Measurements from ENCODE around the gene TMEM52. TPM values are rescaled to one million over a fixed set of nuclear protein-coding genes. Genes with fewer than 3 reads are reported as not detected.
A peak's percentile ranks its signal among the peaks of the same experiment; 100 is the strongest.

TMEM52 gene
- 1.2 TPM for total RNA-seq
- long read RNA-seq, partial matches to known transcripts: 0 of 1 reads
- long read RNA-seq, other reads (novel, unspliced or antisense): 0 of 1 reads

- intact Hi-C loops (cut with DNase I): no loop called here
- DNase-seq (ENCODE audit: missing footprints) (no peak), ATAC-seq (no peak)
Observed at GRCh38 chr1:1918901-1919303, at the start of gene TMEM52. Gene TMEM52, minus strand, starts transcription at chr1:1919279. Its CDS starts 14 bp downstream, at chr1:1919265.

DNA sequence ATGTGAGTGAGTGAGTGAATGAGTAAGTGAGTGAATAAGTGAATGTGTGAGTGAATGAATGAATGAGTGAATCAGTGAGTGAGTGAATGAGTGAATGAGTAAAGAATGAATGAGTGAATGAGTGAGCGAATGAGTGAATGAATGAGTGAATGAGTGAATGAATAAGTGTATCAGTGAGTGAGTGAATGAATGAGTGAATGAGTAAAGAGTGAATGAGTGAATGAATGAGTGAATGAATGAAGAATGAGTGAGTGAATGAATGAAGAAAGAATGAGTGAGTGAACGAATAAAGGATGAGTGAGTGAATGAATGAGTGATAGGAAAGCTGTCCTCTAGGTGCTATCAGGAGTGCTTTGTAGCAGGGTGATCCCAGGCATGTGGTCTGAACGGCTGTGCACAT, 48.8 kb upstream of the TMEM52 start:
- ATAC-seq (no peak), DNase-seq (ENCODE audit: missing footprints) (no peak)
- intact Hi-C loops (cut with DNase I): no loop called here

DNA sequence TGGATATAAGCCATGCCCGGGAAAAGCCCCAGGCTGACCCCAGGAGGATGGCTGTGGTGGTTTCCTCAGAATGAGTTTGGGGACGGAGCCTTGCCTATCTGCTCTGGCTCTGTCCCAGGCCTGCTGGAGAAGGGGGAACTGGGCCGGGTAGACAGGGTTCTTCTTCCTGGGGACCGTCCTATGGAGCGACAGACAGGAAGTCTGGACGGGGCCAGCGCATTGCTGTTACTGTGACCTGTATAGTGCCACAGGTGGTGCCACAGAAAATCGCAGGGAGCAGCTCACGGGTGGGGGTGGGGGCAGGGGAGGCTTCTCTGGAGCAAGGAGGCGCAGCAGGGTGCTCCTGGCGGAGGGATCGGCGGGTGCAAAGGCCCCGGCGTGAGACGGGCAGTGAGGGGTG, 48.1 kb upstream of the TMEM52 start:
- DNase-seq (ENCODE audit: missing footprints) (peak; percentile 56), ATAC-seq (no peak)
- intact Hi-C loops (cut with DNase I): no loop called here

DNA sequence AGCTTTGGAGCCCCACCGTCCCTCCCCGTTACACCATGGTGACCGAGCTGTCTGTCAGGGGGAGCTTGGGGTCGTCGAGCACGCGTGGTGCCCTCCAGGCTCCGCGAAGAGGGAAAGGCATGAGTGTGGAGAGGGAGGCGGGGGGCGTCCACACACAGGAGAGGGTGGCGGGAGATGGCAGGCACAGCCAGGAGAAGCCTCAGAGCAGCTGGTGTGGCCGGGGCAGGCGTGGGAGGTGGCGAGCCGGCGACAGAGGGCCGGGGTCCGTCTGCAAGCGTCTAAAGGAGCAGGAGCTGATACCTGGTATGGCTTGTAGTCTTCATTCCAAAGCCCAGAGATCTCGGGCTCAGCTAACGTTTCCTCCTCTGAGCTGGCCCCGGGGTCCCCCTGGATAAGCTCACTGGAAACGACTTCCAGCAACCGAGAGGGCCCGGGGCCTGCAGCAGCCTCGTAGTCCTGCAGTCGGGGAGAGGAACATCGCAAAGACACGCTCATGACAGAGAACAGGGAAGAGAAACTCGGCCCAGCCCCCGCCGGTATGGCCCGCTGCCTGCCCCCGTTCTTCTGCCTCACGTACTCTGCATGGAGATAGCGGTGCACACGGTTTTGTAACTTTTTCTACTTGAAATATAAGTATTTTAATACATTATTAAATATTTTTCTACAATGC, 47.1 kb upstream of the TMEM52 start:
- ATAC-seq (no peak), DNase-seq (ENCODE audit: missing footprints) (peak; percentile 30)
- intact Hi-C loops (cut with DNase I): no loop called here

GRCh38 chr1:1965546-1965945, 46.5 kb upstream of the TMEM52 start:
- no peak for ATAC-seq
- DNase-seq (ENCODE audit: missing footprints): peak; percentile 62
- intact Hi-C loops (cut with DNase I): no loop called here

DNA sequence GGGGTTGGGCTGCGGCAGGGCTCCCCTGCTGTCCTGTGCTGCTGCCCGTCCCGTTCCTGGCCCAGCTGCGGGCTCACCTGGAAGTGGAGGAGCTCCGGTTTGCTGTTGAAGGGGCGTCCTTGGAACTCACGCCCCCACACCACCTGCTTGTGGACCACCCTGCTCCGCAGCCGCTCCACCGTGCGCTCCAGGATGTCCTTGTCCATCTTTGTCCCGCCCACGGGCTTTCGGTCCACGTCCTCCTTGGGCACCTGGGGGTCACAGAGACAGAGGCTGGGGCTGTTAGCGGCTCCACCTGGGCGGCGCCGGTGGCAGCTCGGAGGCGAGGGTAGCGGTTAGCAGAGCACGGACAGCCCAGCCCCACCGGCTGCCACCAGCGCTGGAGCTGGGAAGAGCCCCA, 45.7 kb upstream of the TMEM52 start:
- intact Hi-C loops (cut with DNase I): no loop called here
- peak; percentile 72 for DNase-seq (ENCODE audit: missing footprints)
- no peak for ATAC-seq

GRCh38 chr1:1963570-1963969, 44.5 kb upstream of the TMEM52 start:
- DNase-seq (ENCODE audit: missing footprints) (peak; percentile 37), ATAC-seq (no peak)
- intact Hi-C loops (cut with DNase I): no loop called here

DNA sequence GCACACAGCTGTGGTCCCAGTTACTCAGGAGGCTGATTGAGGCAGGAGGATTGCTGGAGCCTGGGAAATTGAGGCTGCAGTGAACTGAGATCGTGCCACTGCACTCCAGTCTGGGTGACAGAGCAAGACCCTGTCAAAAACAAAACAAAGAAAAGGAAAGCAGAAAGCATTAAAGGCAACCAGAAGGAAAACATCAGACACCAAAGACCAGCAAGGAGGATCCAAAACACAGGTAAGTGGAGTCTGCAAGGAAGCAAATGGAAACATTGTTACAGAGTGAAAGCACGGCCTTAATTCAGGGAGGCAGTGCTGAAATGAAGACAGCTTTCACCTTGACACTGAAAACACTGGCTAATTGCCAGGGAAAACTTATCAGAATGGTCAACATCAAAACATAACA, 43.7 kb upstream of the TMEM52 start:
- DNase-seq (ENCODE audit: missing footprints) (no peak), ATAC-seq (no peak)
- intact Hi-C loops (cut with DNase I): no loop called here

DNA sequence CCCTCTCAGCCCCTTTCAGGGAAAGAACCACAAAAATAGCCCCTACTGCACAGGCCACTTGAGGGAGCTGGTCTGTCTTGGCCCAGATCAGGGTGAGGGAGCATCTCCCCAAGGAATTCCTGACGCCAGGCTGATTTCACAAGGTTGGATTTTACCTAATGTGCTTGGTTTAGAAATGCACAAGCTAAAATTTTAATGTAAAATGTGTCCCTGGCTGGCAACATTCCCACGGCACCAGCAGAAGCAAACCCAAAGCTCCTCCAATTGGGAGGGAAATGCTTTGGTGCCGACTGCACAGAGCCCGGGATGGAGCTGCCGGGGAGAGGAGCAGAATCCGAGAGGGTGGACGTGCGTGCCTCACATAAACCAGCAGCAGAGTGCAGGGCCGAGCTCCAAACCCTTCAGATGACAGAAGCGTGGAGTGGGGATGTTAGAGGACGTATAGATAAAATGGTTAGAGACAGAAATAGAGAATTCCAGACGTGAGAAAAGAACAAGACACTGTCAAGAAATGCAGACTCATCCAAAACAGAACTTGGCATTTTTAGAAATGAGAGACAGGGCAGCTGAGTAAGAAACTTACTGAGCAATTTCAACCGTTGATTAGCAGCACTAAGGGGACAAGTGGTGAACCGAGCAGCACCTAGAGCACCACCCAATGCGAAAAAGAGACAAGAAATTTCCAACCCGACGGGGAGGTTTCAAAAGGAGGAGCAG, 41.6 kb upstream of the TMEM52 start:
- intact Hi-C loops (cut with DNase I): loop anchor here (1.0 kb wide), 1 partner anchor 84 kb away; no protein-coding TSS in a partner anchor
- DNase-seq (ENCODE audit: missing footprints): peak; percentile 48
- no peak for ATAC-seq

DNA sequence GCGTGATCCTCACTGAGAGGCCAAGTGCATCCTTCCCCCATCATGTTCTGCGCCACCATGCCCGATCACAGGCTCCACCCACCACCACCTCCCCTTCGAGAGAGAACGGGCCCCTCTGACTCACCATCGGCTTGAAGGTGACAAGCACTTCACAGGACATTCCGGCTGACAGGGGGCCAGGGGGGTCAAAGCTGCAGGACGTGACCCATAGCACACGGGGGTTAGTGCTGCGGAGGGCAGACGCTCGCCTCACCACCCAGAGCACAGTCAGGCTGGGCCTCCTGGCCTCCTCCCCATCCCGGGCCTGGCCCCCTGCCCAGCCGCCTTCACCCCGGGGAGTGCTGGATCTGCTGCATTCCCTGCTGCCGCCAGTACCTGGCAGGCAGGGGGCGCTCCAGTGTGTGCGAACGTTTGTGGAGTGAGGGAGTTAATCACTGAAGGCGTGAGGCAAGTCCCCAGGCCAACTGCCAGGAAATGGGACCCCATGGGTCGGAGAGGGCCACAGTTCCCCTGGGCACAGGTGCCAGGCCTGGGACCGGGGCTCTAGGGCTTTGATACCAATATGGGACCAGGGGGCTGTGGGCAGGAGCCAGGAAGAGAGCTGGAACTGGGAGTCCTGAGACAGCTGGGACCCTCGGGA, 40.9 kb upstream of the TMEM52 start:
- ATAC-seq: peak; percentile 94
- intact Hi-C loops (cut with DNase I): loop anchor here (1.0 to 10.0 kb wide), 2 partner anchors 84 to 215 kb away; no protein-coding TSS in a partner anchor
- peak; percentile 90 for DNase-seq (ENCODE audit: missing footprints)

DNA sequence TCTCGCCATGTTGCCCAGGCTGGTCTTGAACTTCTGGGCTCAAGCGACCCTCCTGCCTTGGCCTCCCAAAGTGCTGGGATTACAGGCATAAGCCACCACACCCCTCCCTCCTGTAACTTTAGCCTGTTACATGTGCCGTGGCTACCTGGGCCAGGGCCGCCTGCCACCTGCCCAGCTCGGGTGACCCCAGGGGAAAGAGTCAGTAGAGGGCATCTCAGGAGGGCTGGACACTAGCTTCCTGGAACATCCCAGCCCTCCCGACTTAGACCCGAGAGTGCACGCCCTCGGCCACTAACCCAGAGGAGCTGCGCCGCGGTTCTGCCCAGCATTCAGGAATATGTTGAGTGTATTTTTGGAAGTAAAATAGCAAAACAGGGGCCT, 40.4 kb upstream of the TMEM52 start:
- no peak for ATAC-seq
- intact Hi-C loops (cut with DNase I): loop anchor here (10.0 kb wide), 1 partner anchor 215 kb away; no protein-coding TSS in a partner anchor

GRCh38 chr1:1958071-1958541, 39.0 kb upstream of the TMEM52 start:
- DNase-seq (ENCODE audit: missing footprints) (peak; percentile 53), ATAC-seq (no peak)
- intact Hi-C loops (cut with DNase I): loop anchor here (10.0 kb wide), 1 partner anchor 217 kb away; no protein-coding TSS in a partner anchor

More for the DNA sequence above, 40.4 kb upstream of the TMEM52 start:
- no peak for DNase-seq (ENCODE audit: missing footprints)

DNA sequence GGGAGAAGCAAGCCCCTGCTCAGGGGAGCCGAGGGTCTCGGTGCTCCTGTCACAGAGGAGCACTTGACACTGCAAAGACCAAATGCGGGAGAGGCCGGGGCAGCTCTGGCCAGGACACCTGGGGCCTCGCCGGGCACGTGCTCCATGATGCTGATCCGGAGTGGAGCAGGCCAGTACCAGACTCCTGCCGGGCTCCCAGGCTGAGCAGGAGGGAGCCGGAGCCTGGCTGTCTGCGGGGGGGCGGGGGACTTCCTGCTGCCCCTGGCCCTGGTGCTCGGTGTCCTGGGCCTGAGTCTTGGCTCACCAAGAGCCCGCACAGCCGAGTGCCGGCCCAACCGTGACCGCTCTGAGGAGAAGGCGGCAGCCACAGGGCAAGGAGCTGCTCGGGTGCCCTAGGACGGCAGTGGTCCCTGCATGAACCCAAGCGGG, 38.5 kb upstream of the TMEM52 start:
- intact Hi-C loops (cut with DNase I): loop anchor here (10.0 kb wide), 1 partner anchor 217 kb away; no protein-coding TSS in a partner anchor
- DNase-seq (ENCODE audit: missing footprints): peak; percentile 60
- no peak for ATAC-seq

DNA sequence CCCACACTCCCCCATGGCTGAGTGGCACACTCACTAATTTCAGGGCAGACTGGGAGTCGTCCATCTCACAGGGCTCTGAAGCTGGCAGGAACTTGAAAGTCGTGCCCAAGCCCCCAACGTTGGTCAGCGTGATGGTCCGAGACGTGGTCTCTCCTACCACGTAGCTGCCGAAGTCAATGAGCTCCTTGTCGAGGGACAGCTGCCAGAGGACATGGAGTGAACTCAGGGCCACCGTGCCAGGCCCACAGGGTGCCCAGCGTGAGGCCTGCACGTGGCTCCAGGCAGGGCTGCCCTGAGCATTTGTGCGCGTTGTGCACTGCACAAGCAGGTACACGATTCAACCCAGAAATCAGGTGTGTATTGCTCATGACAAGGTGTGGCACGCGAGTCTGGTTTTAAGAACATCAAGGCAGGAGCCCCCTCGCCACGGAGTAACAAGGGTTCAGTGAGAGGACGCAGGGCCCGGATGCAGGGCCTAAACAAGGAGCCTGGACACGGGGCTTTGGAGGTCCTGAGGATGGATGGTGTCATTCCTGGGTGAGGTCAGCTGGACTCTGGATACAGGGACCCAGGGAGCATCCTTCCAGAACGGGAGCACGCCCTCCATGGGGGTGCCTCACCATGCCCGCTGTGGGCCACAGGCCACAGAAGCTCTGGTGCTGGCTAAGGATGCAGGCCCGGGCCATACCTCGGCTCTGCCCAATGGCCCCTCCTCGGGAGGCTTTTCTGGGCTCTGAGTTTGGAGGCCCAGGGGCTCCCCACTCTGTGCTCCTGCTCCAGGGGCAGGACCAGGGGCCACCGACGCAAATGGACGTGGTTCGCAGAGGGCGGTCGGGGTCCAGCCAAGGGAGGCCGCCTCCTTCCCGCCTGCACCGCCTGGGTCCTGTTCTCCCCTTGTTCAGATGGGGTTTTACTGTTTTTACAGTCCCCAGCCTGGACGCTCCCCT, 37.8 kb upstream of the TMEM52 start:
- intact Hi-C loops (cut with DNase I): loop anchor here (10.0 kb wide), 1 partner anchor 218 kb away; no protein-coding TSS in a partner anchor
- DNase-seq (ENCODE audit: missing footprints) (peak; percentile 39), ATAC-seq (no peak)

DNA sequence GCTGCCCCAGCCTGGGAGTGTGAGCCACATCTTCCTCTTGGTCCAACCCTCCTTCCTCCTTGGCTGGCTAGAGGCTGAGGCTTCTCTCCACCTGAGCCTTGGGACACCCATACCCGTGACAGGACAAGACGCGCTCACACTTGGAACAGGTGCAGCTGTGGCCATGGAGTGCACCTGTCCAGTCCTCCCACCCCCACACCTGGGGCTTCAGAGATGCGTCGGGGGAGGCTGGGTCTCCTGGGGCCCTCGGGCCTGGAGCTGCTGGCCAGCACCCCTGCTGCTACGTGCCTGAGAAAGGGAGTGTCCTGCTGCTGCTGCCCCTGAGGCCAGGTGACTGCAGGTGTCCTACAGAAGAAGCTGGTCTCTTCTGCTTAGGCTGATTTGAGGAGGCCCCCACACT, 37.0 kb upstream of the TMEM52 start:
- intact Hi-C loops (cut with DNase I): loop anchor here (10.0 kb wide), 1 partner anchor 219 kb away; no protein-coding TSS in a partner anchor
- ATAC-seq (no peak), DNase-seq (ENCODE audit: missing footprints) (peak; percentile 4)

DNA sequence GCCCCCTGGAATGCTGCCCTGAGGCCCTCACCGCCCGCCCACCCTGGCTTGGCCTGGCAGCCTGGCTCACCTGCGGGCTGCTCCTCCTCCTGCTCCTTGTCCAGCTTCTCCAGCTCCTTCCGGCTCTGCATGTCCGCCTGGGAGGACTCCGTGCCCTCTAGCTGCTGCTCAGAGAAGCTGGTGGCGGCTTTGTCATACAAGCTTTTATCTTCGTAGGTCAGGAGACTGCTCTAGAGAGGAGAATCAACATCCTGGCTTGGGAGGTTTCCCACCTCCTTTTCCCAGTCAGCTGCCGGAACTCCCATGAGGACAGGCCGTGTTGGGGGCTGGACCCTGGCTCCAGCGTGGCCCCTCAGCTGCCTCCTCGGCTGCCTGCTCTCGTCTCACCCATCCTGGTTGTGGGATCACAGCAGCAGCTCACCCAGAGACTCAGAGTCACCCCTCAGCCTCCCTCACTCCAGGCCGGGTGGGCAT, 36.6 kb upstream of the TMEM52 start:
- intact Hi-C loops (cut with DNase I): loop anchor here (10.0 kb wide), 1 partner anchor 219 kb away; no protein-coding TSS in a partner anchor
- ATAC-seq: no peak
- DNase-seq (ENCODE audit: missing footprints): peak; percentile 43

DNA sequence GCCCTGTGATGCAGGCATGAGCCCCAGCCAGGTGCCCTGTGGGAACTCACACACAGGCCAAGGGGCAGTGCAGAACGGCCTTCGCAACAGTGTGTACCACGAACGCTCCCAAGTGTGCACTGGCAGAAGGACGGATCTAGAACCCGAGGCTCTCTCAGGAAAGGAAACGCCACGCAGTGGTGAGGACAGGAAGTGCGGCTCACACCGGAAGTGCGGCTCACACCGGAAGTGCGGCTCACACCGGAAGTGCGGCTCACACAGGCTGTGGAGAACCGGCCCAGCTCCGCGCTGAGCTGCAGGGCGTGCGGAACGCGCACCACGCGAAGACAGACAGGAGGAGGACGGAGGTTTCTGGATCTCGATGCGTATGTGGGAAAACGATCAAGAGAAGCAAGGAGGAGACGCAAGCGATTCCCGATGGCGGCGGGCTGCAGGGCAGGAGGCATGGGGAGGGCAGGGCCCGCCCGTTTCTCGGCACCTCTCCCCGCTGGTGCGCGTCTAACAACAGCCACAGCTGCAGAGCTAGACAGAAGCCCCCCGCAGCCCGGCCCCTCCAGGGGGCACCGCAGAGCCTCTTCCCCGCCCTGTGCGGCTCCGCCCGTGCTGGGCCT, 35.9 kb upstream of the TMEM52 start:
- DNase-seq (ENCODE audit: missing footprints) (peak; percentile 60), ATAC-seq (no peak)
- intact Hi-C loops (cut with DNase I): loop anchor here (10.0 kb wide), 1 partner anchor 220 kb away; no protein-coding TSS in a partner anchor
